D341Med (cell line): ENCODE measurements around the gene ONECUT1.

Experiments used
- DNase-seq: peaks from one replicate; pipeline ENCODE4 v3.0.0; 2012; ENCODE audit warnings: low spot score

ONECUT1 gene

DNA sequence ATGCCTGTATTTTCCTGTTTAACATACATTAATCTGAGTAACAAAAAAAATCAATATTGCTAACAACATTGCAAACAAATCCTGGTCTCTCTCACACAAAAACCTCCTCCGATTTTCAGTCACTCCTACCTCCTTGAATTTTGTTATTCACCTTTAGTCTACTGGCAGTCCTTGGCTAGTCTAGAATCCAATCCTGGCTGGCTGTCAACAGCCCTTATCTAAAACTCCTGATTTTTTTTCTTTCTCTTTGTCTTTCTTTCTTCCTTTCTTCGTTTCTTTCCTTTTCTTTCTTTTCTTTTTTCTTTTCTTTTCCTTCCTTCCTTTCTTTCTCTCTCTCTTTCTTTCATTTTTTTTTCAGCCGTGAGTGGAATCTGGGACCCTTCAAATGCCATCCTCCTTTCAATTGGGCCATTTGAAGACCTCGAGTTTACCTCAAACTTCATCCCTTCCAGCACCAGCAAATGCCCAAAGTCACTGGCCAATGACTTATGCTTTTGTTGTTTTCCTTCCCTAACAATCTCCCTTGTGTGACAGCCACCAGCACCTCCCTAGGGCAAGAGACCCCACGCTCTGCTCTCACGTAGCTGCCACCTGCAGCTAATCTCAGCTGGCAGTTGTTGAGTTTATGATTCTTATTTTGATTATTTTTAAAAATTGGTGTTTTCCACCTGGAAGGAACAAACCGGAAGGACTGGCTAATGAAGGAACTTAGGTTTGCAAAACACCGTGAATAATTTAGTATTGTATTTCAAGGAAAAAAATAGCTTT lies 6.8 kb upstream of the ONECUT1 start:
- no peak for DNase-seq

DNA sequence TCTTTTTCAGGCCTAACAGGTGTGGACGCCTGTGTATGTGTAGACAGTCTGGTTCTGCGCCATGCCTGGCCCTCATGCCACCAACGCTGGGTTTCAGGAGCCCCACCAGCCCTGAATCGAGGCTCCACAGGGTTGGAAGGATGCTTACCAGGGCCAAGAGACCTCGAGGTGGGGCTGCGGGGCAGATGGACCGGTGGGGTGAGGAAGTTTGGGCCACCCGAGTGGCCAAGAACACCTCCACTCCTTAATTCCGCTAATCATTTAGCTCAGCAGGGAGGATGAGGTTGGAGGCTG lies 6.0 kb upstream of the ONECUT1 start:
- DNase-seq: no peak

DNA sequence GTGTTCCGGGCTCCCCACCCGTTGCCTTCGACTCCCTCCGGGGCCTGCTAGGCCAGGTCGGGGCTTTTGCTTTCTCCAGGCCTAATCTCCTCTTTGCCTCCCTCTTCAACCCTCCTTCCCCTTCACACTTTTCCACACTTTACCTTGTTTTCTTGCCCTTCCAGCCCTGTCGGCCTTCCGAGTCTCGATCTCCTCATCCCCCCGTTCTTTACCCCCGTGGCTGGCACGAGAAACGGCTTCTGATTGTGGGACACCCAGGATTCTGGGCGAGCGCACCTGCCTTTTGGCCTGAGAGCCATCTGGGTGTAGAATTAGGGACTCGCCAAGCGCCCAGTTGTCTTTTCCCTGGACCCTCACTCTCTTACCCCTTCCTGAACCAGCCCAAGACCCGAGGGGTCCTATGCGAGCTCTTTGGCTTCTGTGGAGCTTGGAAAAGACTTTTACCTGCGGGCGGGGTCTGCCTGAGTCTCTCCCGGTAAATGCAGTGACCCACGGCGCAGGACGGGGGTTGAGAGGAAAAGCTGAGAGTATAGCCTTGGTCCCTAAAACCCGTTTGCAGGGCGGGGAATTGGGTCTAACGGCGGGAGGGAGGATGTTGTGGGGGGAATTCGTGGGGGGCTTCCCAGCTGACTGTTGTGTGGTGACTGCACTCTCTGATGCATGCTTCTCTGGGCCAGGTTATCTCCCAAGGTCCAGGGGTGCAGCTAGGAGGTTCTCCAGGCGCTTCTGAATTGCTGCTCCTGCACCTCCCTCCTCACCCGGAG lies 5.5 kb upstream of the ONECUT1 start:
- no peak for DNase-seq

DNA sequence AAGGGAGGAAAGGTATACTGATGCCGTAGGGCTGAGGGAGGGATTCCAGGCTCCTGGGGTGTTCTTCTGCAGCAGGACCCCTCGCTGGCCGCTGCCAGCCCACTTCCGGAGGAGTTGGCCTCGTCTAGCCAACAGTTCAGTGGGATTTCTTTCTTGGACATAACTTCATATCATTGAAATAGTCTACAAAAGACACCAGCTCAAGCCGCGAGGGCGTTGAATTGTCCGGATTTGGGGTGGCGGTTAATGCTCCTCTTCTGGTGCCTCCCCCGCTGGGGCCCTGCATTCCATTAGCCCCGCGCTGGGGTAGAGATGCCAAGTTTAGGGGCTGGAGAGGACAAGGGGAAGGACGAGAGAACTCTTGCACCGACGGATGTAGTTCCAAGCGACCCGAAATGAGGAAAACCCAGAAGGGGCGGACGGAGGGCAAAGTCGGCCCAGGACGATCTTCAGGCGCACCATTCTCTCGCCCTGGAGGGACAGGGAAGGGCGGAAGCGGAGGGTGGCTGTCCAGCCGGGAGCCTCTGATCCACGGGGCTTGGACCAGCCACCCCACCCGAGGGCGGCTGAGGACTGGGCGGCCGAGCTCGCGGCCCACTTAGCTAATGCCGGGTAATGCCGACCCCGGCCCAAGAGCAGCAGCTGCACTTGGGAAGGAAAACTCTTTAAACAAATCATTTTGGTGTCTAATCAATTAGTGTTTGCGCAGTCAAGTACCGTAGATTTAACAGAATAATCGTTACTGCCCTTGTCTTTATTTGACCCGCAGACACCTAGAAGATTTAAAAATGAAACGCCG lies 4.7 kb upstream of the ONECUT1 start:
- no peak for DNase-seq

DNA sequence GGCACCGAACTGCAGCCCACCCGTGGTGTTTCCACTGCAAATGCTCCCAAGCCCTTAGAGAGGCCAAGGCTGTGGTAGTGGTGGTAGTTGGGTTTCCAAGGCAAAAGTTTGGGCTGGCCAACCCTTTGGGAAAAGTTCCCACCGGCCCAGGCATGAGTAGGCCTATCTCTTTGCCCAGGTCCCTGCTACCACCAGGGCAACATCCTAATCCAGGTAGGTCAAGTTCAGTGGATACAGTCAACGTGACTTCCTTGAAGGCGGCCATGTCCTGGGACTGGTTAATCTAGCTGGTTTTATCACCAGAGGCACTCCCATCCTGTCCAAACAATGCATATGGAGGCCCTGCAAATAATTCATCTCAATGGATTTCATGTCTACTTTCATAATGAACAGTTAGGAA lies 1.6 kb upstream of the ONECUT1 start:
- DNase-seq: no peak

DNA sequence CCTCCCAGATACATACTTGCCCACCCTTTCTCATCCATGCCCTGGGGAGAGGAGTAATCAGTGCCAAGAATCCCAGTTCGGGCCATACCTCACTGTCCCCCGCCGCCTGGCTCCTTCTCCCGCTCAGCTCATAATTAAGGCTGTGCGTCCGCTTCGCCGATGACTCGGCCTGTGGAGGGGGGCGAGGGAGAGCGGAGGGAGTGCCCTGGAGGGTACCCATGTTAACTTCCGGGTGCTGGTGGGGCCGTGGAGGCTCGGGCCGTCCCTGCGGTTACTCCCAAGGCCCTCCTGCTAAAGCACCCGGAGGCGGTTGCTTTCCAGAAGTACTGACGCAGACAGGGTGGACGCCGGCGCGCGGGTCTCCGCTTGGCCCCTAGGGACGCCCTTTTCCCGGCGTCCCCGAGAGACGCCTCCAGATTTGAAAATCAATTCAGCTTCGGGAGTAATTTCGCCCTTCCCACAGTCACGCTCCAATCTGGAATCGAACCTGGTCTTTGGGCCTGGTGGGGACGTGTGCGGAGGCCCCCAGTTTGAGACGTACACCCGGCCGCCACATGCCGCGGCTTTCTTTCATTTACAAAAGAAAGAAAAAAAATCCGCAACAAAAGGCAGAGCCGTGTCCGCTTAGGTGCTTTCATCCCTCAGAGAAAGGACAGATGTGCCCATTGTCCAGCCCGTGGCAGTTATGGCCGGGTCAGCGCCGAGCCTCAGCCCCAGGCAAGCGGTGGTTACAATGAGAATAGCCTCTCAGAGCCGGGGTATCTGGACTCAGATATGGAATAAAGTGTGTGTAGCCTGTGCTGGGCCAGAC lies 1.0 kb upstream of the ONECUT1 start:
- DNase-seq: no peak

DNA sequence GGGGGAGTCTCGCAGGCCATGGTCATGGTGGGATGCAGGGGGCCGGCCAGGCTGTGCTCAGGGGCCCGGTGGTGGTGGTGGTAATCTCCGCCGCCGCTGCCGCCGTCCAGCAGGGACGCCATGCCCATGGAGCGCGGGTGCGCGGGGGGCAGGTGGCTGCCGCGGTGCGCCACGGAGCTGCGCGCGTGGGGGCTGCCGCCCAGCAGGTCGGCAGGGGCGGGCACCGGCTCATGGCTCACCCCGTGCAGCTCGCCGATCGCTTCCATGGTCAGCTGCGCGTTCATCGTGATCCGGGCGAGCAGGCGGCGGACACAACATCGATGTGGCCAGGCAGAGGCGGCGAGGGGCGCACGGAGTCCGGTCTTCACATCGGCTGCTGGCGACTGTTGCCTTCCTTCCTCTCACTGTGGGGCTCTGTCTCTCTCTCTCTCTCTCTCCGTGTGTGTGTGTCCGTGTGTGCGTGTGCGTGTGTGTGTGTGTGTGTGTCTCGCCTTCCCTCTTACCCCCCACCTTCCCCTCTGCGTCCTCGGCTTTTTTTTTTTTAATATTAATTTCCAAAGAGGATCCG lies 451 bp downstream of the ONECUT1 start:
- no peak for DNase-seq

DNA sequence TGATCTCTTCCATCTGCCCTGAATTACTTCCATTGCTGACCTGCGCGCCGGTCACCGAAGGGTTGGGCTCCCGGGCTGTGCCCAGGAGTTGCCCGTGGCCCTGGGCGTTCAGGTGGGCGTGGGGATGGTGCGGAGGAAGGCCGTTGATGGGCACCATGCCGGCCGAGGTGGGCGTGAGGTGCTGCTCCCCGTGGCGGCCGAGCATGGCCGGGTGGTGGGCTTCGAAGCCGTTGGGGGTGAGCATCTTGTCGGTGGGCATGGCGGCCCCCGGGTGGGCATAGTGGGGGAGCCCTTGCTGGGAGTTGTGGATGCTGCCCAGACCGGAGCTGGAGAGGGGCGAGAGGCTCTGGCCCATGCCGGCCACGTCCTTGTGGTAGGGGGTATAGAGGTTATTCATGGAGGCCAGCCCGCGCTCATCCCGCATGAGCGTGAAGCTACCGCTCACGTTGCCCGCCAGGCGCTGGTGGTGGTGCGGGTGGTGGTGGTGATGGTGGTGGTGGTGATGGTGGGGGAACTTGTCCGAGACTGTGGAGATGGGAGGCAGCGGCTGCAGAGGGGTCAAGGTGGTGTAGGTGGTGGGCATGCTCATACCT lies 1.0 kb downstream of the ONECUT1 start:
- no peak for DNase-seq

DNA sequence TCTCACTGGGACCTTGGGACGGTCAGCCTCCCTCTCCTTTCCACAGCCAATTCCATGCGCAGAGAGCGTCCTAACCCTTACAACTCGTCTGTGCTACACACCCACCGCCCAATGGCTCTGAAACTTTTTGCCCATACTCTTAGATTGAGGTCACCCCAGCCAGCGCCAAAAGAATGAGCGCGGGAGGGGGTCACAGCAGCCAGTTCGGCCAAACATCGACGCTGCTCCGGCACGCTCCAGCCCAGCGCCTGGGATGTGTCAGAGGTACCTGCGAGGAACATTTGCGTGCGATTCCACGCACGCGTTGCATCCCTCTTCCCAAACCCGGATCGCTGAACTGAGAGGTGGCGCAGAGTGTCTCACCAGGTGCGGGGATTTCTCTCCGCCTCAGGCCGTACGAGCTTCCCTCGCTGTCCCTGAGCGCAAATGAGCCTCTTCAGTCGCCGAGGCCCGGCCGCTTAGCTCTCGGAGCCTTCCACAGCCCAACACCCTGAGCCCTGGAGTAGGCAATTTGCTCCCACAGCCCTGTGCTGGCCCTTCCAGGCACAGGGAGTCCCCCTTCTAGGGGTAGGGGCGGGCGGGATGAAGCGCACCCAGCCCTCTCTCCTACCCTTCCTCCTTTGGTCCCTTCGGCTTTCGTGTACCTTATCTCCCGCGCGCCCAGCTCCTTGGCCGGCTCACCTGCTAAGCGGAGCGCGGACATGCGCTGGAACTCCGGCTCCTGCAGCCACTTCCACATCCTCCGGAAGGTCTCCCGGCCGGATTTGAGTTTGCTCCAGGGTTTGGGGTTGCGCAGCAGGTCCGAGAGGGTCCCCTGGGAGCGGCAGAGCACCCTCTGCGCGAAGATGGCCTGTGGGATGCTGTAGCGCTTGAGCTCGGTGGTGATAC lies 1.8 kb downstream of the ONECUT1 start:
- no peak for DNase-seq

DNA sequence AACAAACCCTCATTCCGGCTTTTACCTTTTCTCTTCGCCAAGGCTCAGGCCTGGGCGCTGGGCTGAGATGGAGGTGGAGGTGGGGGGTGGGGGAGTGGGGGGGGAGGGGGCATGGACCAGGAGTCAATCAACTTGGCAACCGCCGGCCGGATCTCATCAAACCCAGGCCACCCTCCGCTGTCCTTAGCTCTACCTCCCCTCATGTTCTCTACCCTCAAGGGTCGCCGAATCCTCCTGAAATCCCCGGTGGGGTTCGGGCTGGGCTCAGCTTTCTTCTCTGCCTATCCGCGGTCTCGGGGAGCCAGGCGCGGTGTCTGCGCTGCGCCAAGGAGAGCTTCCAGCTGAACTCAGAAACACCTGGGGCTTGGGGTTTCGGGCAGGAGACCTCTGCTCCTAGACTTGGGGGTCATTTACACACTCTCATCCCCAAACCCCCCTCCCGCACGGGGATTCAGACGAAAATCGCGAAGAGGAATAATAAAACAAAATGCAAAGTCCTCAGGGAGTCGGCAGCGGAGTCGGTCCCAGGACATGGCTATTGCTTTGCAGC lies 2.5 kb downstream of the ONECUT1 start:
- DNase-seq: no peak

DNA sequence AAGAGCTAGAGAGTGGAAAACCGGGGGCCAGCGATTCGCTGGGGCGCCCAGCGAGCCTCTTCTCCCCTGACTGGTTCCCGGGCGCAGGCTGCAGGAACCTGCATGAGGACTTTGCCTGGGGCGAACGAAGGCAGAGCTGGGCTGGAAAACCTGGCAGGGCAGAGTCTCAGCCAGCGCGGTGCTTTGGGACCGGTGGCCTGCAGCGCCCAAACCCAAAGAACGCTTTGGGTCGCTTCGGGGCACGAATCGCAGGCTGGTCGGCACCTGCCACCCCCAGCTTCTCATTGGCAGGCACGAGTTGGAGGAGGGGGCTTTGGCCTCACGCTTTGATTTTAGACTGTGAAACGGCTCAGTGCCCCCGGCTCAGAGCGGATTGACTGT lies 3.0 kb downstream of the ONECUT1 start:
- DNase-seq: no peak

DNA sequence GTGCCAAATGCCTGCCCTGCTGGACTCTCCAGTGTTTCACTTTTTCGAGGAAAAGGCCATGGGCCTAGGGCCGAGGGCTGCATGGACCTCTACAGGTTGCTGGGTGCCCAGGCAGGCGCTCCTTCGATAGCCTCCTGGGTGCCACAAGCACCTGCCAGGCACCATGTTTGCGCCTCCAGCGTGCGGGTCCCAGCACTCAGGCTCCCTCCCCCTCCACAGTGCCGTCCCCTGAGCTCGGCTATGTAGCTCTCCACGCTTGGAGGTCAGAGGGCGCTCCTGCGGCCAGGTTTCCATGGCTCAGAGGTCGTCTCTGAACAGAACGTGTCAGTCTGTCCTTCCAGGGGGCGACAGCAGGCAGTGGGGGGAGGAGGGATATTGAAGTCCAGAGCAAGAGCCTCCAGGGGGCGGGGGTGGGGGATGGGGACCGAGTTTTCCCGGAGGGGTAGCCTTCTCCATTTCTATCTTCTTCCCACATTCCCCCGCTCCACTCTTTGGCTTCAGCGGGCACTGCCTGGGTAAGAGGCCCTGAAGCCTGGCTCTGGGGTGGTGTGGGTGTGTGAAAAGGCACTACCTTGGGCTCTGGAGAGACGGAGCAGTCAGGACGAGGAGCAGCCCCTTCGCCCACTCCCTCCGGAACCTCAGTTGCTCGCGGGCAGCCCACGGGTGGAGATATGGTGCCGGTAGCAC lies 3.6 kb downstream of the ONECUT1 start:
- DNase-seq: no peak

DNA sequence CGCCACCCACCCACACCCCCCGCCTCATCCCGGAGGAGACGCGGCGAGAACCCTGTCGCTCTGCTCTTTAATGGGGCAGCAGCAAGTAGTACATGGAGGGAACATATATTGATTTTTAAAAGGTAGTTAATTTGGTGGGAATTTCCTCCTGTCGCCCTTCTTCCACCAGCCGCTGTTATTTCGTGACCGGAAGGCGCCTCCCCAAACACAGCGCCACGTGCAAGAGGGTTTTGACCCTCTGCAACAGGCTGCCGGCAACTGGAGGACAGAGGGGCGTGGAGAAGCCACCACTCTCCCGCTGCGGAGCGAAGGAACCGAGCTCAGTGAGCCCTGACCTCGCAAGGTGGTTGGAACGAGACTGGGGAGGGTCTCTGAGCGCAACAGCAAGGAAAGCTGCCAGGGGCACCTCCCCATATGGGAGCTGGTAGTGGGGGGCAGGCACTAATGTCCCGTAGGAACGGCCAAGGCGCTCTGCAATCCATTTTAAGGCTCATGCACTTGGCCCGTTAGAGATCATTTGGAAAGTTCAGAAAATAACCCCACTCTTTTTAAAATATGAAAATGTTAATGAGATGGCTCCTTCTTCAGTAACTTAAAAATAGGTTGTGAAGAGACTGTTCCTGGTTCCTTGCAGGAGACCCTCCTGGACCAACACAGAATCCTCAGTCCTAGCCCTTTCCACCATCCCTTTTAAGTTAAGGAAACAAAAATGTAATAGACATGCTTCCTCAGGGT lies 4.3 kb downstream of the ONECUT1 start:
- no peak for DNase-seq

DNA sequence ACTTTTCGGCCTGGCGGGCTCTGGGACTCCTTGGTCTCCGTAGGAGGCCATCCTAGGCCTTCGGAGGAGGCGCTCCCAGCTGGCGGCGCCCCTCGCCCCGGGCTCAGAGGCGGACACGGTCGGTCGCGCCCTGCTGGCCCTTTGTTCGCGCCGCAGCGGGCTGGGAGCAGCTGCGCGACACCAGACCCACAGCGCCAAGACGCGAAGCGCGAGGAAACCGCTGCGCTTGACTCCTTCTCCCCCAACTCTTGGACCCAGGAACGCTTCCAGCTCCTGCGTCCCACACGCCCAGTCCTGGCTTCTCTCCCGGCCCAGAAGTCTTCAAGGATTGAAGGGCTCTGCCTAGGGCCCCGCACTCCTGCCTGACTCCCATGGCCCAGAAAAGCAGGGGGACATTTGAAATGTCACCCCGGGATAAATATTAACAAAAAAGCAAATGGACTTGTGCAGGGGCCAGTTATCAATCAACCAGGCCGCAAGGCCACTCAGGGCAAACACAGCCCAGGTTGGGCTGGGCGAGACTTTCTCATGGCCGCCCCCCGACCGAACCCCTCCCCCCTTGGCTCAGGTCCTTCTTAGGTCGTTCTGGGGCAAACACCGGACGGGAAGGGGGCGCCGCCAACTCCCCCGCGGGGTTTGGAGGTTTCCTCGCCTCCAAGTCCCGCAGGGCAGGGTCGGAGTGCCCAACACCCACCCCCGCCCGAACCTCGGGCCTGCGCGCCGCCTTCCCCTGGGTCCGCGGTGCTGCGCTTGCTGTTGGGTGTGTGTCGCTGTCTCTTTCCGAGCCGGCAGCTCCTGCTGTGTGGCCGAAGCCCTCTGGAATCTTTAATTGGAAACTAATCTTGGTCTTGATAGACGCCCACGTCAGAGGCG lies 5.1 kb downstream of the ONECUT1 start:
- no peak for DNase-seq

DNA sequence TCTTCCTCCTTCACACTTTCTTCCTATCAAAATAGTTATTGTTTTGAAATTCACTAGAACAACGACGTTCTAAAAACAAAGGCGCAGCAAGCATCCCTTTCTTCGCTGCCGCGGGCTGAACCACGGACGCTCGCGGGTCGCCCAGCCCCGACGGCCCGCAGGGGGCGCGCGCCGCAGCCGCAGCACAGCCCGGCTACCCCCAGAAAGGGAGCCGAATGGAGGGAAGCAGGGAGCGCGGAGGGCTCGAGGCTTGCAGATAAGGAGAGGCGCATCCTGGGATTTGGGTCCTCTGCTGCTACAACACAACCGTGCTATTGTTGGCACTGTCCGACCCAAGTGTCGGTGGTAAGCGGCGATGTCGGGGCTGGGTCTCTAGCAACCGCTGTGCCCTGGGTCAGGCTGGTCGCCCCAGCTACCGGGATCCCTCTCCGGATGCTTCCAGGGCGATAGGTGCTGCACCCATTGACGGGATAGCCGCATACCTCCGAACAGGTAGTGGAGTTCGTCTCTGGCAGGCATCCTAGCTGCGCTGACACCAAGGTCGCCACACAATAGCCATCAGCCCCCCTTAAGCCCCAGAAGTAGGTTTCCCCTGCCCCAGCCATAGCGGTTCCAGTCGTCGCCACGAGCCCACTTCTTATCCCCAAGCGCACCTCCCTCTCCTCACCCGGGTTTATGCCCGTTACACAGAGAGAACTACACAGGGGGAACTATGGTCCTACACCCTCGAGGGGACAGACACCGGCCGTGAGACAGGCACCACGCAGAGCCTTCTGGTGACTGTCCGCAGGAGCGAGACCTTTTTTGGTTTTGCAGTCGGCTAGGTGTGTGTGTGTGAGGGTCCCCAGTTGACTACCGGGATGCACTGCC lies 6.0 kb downstream of the ONECUT1 start:
- DNase-seq: peak; percentile 87

DNA sequence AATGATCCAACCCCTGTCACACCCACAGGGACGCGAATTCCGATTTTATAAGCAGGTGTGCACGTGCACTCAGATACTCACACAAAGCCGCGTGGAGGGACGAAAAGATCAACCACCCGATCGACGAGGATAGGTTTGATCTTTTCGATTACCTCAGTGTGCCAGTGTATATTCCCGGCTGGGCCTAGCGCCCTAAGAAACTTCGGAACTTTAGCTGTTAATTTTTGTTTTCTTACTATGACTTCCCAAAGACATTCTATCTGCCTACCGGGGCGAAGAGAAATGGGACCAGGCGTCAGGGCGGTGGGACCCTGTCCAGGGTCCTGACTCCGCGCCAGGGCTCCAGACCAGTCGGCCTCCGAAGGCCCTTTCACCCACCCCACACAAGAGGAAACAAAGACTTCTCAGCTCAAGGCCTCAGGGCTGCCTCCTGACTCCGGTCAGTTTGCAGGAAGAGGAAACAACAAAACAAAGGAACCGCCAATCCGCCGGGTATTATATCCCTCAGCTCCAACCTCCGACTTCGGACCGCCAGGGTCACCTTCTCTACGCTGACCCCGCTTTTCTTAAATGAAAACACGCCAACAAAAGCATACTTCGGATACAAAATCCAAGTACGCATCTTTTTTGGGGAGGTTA lies 6.8 kb downstream of the ONECUT1 start:
- DNase-seq: no peak
